Ramos (cell line): ENCODE results near the gene ARL15.

Source experiments
- in situ Hi-C: fragments of 300-500 bp; cut with MboI; formaldehyde crosslinking; loops from one replicate; pipeline ENCODE4 v1.14.3; 2022; ENCODE audit warnings: low sequenced_read_pairs; ENCODE audit not compliant: unreplicated experiment

ARL15 gene

DNA sequence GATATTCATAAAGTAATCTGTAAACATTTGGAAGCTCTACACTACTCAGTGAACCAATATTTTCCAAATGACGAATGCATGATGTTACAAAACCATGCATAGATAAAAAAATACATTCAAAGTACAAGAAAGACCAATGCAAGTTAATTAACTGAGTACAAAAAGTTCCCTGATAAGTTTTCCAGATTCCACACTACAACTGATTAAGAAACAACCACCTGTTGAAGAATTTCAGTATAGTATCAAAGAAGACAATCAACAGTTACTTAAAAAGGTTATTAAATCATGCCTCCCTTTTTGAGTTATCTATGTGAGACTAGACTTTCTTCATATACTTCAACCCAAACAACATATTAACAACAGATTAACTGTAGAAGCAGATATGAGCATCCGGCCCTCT, 192.4 kb downstream of the ARL15 start:
- in situ Hi-C loops: no loop called here

DNA sequence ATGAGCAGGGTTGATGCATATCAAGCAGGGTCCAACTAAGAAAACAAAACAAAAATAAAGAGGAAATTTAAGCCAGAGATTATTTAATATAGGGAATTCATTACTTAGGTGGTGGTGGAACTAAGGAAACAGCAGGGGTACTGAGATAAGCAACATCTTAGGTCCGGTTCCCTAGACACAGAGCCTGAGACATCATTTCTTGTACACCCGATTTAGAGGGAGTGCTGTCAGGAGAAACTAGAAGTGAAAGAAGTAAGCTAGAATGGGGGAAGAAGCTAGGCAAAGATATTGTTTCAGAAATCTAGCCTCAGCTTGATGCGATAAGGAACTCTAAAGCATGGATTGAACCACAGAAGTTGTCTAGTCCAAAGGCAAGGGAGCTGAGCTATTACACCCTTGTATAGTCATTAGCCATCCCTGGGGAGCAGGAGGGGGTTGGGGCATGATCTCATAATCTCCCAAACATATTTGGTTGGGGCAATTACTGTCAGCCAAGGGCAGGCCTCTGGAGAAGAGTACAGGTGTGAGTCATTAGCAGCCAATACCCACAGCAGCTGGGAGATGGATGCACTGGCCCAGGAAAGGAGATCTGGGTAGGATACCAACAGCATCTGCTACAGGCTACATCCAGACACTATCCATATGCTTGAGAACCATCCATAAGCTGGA, 194.5 kb downstream of the ARL15 start:
- in situ Hi-C loops: no loop called here

DNA sequence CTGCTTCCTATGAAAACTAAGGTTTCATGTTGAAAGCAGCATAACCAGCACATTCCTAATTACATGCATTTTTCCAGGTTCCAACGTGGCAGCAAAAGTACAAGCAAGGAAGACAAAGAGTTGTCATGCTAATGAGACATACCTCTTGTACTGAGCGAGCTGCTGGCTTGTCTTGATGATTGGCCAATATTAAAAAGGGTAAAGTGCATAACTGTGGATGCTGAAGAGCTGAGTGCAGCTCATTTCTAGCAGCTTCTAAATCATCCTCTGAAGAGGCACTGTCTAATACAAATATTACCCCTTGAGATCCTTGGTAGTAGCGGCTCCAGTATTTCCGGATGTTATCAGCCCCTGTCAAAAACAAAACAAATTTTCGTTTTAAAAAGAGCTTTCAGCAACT, 197.3 kb downstream of the ARL15 start:
- in situ Hi-C loops: no loop called here

DNA sequence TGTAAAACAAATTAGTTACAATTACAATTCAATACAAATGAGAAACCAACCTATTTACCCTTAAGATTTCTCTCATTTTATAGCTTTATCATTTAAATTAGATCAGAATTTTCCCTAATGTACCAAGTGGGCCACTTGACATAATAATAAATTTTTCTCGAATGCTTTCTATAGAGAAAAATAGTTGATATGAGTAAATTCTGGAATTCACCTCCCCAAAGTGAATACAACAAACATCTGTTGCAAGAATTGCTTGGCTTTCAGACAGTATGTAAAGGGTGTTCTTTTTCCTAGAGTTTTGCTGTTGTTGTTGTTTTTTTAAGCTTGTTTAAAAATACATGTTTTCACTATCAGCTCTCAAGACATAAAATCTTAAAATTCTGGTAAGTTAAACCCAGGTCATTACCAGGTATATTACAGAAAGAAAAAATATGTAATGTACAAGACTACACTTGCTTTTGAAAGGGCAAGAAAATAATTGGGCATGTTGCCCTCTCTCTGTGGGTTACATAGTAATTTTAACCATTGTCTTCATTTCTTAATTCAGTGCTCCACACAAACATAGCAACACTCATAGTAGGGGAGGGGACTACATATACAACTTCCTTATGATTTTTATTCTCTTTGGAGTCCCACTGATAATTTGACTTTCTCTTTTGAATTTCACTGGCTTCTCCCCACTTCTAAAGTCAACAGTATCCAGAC, 200.6 kb downstream of the ARL15 start:
- in situ Hi-C loops: no loop called here

DNA sequence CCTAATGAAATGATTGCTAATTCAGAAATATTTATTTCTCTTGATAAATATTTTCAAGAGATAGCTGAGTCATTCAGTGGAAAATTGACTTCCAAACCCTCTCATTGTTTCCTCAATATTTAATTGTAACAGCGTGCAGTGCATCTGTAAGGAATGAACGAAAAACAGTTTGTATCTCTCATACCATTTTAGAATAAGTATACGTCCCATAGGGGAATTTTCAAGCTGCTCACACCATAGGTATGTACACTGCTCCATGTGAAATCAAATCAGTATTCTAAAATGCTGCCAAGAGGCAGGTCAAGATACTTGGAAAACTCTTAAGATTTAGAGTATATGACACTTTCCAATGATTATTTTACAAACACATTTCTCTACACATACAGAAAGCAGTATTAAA, 202.2 kb downstream of the ARL15 start:
- in situ Hi-C loops: no loop called here

DNA sequence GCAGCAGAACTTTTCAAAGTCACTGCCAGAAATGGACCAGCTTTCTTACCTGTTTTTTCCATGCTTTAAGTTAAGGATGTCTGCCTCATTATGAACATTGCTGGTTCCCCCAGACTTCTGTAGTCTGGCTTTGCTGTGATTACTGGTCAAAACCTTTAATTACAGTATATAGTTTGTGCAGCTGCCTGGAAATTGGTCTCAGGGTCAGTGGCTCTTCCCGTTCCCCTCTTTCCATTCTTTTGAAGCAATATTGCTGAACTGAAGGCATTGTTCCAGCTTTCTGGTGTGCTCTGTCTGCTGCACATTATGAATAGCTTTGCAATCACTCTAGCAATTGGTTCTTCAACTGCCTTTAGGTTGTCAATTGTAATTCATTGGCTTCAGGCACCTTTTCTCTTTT, 206.5 kb downstream of the ARL15 start:
- in situ Hi-C loops: no loop called here

DNA sequence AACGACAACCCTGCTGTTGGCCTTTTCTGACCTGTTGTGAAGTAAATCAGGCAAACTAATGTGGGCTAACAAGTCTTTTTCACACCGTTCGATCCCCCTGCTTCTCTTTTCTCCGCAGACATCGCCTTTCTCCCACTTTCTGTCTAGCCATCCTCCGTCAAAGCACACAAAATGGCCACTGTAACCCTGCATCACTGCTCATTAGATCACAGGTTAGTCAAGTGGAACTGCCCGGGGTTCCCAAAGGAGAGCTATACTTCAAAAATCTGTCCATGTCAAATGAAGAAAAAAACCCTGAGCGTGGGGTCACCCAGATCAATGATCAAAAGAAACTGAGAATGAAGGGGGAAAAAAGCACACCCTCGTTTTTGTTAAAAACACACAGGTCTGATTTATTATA, 212.1 kb downstream of the ARL15 start:
- in situ Hi-C loops: no loop called here

DNA sequence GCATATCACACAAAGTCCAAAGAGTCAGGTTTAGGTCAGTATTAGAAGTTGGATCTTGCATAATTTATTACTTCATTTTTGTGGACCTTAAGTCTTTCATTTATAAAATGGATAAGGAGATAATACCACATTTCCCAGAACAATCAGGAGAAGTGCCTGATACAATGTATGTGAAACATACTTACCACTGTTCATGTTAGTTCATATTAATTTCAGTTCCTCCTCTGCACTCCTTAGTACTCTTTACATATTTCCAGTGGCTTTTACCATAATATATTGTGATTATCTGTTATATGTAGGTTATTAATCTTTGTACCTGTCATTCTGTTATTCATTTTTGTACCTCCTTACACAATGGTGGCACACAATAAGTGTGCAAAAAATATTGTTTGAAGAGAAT, 214.4 kb downstream of the ARL15 start:
- in situ Hi-C loops: no loop called here

DNA sequence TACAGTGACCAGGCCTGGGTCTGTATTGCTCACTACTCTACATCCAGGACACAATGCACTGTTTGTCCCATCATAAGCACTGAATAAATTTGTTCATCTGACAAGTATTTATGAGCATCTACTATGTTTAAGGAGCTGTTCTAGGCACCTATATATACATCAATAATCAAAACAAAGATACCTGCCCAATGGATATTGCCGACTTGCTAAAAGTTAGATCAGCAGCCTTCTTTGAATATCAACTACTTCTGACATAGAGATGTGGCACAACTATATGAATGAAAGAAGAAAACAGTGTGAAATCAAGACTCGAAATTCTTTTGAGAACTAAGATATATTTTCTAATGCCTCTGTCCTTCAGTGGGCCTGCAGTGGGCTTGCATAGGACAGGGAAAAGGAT, 215.7 kb downstream of the ARL15 start:
- in situ Hi-C loops: no loop called here

DNA sequence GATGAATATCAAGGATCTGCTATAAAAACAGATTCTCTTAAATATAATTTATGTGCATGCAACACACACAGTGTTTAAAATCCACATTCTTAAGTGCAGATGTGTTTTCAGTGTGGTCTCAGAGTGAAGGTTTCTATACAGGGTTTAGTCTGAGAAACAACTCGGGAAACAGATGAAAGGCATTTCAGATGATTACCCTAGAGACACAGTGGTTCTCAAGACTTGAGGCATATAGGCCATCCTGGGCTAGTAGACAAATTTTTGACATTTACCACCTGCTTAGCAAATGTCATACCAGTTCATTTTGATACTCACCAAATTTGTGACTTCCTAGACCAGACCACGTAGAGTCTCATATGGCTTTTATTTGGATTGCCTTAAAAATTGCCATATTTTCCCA, 216.5 kb downstream of the ARL15 start:
- in situ Hi-C loops: no loop called here

DNA sequence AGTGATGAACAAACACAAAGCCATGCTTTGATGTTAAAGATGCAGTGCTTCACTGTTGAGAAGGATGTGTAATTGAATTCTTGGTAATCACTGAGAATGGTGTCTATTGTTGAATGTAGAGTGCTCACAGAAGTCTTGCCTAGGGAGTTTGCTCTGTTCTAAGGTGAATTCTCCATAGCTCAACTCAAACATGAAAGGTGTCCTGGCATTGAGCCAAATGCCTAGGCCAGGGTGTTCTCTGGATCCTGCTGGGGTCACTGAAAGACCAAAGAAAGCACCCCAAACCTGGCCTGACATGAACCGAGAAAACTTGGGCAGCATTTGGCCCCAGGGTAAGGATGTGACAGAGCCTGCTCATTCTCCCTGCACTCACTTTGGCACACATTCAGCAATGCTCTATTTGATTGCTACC, 217.3 kb downstream of the ARL15 start:
- in situ Hi-C loops: no loop called here

DNA sequence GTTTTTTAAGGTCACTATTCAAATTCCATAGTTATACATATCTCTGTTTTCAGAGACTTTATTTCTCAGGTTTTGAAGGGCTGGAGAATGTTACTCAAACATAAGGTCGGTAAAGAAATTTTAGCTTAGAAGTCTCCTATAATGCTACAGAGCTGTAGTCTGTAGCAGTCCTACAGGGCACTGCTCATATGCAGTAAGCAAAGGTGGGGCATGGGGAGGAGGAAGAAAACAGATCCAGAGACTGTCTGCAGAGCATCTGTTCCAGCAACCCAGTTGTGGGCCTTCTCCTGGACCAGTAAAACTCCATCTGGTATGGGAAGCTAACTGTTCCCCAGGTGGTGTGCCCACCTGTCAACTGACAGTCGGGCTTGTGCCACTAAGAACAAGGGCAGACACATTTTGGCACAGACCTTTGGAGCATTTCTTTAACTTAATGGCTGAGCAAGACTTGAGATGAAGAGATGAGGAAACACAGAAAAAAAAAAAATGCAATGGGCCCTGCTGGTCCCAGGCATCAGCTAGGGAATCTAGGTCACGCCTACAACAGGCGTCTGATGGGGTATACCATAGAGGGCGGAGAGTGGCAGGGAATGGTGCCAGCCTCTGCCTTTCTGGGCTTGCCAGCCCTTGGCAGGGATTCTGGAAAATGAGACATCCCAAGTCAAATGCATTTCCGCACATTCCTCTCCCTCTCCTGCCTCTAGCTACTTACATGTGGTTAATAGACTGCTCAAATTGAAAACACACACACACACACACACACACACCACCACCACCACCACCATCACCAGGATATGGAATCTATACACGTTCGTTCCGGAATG, 218.9 kb downstream of the ARL15 start:
- in situ Hi-C loops: no loop called here

DNA sequence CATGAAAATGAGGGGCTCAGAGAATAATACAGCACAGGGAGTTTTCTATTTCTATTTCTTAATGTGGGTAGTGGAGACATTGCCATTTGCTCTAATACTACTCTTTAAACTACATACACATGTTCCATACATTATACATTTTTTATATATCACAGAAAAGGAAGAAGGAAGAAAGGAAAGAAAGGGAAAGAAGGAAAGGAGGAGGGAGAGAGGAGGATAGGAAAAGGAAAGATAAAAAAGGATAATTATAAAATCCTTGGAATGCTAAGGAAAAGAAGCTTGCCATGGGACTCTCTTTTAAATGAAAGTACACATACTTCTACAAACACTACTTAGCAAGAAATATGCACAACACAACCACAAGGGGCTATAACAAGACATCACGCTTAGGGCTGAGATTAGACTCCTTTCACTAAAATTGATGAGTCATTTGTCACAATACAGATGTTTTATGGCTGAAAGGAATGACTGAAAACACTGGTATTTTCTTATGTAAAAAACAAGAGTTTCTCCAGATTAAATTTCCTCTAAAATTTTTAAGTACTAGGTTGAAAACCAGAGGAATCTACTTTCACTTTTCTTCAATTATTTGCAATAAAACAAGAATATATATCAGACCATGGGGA, 219.8 kb downstream of the ARL15 start:
- in situ Hi-C loops: no loop called here

DNA sequence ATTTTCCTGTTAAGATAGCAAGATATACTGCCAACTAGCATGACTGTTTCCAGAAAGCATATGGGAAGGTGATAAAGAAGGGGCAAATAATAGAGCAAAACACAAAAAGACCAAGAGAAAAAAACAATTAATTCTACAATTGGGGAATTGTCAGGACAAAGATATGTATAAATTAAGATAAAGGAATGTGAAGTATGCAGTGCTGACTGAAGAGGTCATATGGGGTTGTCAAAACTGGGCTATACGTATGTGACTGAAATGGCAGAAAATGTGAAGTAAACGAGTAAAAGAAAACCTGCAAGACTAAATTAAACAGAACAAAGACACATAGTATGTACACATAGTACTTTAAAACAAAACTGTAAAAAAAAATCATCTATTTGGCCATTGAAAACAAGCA, 222.3 kb downstream of the ARL15 start:
- in situ Hi-C loops: no loop called here

DNA sequence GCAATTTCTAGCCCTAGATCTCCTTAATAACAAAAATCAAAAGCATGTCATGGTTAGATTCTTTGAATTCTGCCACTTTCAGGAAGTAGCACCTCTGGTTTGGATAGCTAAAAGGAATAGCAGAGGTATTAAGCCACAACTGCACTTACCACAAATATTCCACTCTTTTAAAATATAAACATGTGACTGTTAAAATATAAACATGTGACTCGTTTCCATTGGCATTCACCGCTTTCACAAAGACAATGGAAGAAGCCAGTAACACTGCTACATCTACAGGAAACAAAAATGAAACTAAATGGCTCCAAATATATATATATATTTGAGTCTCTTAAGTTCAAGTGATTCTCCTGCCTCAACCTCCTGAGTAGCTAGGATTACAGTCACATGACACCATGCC, 222.9 kb downstream of the ARL15 start:
- in situ Hi-C loops: no loop called here

DNA sequence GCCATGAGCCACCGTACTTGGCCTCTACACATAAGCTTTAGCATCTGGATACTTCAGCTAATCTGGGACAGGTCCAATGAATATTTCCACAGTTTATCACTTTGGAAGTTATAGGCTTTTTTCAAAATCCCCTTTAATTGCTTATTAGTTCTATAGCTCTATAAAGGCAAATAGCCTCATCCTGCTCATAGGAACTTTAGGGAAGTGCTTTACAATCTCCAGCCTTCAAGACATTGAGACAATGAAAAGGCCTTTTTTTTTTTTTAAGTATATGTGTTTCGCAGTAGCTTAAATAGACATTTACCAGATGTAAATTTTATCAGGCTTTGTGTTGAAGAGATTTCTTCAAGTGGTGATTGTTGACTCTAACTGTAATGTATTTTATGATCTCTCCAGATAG, 224.2 kb downstream of the ARL15 start:
- in situ Hi-C loops: no loop called here

DNA sequence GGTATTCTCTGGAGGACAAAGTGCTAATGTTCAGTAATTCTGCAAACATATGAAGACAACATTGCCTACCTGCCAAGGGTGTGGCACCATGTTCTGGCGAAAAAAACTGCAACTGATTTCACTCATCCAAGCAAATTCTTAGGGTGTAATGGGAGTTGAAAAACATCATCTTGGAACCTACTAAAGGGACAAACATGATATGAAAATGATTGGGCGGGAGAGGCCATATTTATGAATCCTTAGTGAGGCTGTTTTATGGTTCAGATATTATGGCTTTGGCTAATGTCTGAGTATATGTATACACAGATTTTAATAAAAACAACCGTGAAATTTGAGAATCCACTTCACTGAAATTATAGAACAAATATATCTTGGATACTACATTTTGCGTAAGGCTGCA, 225.7 kb downstream of the ARL15 start:
- in situ Hi-C loops: no loop called here

DNA sequence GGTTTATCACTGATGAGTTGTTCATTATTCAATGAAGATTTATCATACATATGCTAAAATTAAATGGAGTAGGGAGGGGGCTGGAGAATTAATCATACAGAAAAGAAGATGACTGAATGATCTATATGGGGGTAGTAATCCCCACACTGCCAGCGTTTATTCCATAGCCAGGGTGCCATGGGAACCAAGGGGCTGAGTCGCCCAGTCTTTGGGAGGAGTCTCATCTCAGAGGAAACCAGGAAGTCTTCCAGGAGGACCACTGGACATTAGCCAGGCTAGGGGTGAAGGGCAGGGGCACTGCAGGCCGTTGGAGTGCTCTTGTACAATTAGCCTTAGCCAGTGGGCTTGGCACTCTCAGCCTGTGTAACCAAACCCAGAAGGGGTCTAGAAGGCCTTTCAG, 226.5 kb downstream of the ARL15 start:
- in situ Hi-C loops: no loop called here

DNA sequence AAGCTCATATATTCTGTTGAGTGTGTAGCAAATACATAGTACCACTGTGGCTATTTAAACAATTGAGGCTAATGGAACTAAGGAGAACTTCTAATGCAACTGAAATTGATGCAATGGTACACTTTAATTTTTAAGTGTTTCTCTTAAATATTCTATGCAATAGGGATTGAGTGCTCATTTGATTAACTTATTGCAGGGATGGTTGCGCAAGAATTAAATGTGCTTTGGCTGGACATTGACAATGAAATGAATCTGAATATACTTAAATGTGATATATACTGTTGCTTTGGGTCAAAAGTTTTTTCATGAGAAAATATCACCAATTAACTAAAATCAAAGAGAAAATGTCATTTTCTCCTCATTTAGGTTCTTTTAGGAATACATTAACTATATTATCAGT, 227.1 kb downstream of the ARL15 start:
- in situ Hi-C loops: no loop called here

DNA sequence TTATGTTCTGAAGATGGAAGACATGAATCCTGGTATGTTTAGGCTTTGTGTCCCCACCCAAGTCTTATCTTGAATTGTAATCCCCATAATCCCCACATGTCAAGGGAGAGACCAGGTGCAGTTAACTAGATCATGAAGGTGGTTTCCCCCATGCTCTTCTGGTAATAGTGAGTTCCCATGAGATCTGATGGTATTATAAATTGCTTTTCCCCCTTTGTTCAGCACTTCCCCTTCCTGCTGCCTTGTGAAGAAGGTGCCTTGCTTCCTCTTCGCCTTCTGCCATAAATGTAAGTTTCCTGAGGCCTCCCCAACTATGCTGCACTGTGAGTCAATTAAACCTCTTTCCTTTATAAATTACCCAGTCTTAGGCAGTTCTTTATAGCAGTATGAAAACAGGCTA, 229.0 kb downstream of the ARL15 start:
- in situ Hi-C loops: no loop called here

DNA sequence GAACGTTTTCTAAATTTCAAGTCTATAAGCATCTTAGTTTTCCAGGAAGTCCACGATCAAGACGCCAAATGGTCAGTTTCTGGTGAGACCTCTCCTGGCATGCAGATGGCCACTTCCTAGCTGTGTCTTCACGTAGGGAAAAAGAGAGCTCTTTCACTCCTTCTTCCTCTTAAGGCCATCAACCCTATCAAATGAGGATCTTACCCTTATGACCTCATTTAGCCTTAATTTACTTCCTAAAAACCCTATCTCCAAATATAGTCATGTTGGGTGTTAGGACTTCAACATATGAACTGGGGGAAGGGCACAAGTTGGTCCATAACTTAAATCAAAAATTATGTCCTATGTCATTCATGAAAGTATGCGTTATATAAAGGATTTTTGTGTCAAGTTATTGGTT, 229.5 kb downstream of the ARL15 start:
- in situ Hi-C loops: no loop called here
